Kidney (tissue), 14 donors: ENCODE measurements around the gene MEX3A. TPM values are rescaled to one million over a fixed set of nuclear protein-coding genes. Genes with fewer than 3 reads are reported as not detected.

Experiments used
- DNase-seq, 5 donors: peaks; one replicate each; pipeline ENCODE4 v3.0.0-alpha.2; 2013 to 2020
- FAIRE-seq: peaks from 2 replicates; lab custom pipeline; 2012; peaks lifted over from hg19 to GRCh38; lab: Jason Lieb, UNC
- H3K27ac ChIP-seq, 2 donors: one replicate each; pipeline ENCODE4 v1.7.0; 2013; ENCODE audit warnings: low read depth in 2 of 2, low read length in 2 of 2, inconsistent platforms in 1 of 2
- H3K27me3 ChIP-seq: one replicate; pipeline ENCODE4 v1.7.1; 2013; ENCODE audit warnings: low read length, inconsistent platforms; ENCODE audit not compliant: control insufficient read depth, insufficient read depth
- H3K36me3 ChIP-seq, 3 donors: one replicate each; pipeline versions ENCODE4 v1.7.0 to v1.7.1; 2013; ENCODE audit warnings: low read length in 3 of 3, control low read depth in 1 of 3, inconsistent platforms in 1 of 3; ENCODE audit not compliant: insufficient read depth in 3 of 3, control insufficient read depth in 2 of 3
- H3K4me1 ChIP-seq, 3 donors: one replicate each; pipeline versions ENCODE4 v1.7.0 to v1.7.1; 2013; ENCODE audit warnings: low read length in 3 of 3, inconsistent platforms in 1 of 3, low read depth in 1 of 3; ENCODE audit not compliant: control insufficient read depth in 2 of 3, insufficient read depth in 2 of 3
- H3K4me3 ChIP-seq, 3 donors: one replicate each; pipeline versions ENCODE4 v1.7.0 to v1.8.1; 2013; ENCODE audit warnings: low read length in 3 of 3, control low read depth in 1 of 3, inconsistent platforms in 1 of 3
- H3K9ac ChIP-seq, 3 donors: one replicate each; pipeline versions ENCODE4 v1.7.0 to v1.7.1; 2013; ENCODE audit warnings: low read length in 3 of 3, control low read depth in 1 of 3, inconsistent platforms in 1 of 3
- H3K9me3 ChIP-seq, 3 donors: one replicate each; pipeline versions ENCODE4 v1.7.0 to v1.7.1; 2013; ENCODE audit warnings: low read length in 3 of 3, control low read depth in 1 of 3, inconsistent platforms in 1 of 3; ENCODE audit not compliant: control insufficient read depth in 2 of 3, insufficient read depth in 1 of 3
- intact Hi-C: fragments of 100-400 bp; cut with DNase I; formaldehyde crosslinking; loops from one replicate; pipeline ENCODE4 v1.11.1; 2022
- polyA plus RNA-seq: library from polyadenylated mRNA; stranded (reverse); fragments of 350-450 nt; fragmentation: Illumina TruSeq; extraction: RNeasy Lipid Tissue Mini Kit (QIAGEN cat#74804); gene quantifications from one replicate; pipeline ENCODE4 v1.2.3, GENCODE V29; 2014; ENCODE audit warnings: low read depth, low replicate concordance; ENCODE audit not compliant: insufficient read depth
- total RNA-seq: library from RNA; stranded (reverse); fragmentation: NEBNext Ultra II Directional; extraction: Animal tissue kit (Norgen Biotek cat#: 25700); gene quantifications from one replicate; pipeline ENCODE4 v1.2.1, GENCODE V29; 2021
- TF ChIP-seq, protein P1 (sequence below): IDR thresholded peaks from 3 replicates; pipeline ENCODE4 v1.5.1; 2012; ENCODE audit warnings: mild to moderate bottlenecking, moderate library complexity, borderline replicate concordance; ENCODE audit not compliant: insufficient read depth; ENCODE audit errors: extremely low read depth
- donor health status: control.
- donor health status: control.
- donor health status: control.
- donor health status: control.
- donor health status: control.
- donor health status: DM: yes; HTN: yes; CAD: no.
- donor health status: Normal renal cell carcinoma (clear cell type).

The MEX3A gene
- total and polyA plus RNA-seq, 2 donors from 2014 or later, result 1.0 to 1.7 TPM

DNA sequence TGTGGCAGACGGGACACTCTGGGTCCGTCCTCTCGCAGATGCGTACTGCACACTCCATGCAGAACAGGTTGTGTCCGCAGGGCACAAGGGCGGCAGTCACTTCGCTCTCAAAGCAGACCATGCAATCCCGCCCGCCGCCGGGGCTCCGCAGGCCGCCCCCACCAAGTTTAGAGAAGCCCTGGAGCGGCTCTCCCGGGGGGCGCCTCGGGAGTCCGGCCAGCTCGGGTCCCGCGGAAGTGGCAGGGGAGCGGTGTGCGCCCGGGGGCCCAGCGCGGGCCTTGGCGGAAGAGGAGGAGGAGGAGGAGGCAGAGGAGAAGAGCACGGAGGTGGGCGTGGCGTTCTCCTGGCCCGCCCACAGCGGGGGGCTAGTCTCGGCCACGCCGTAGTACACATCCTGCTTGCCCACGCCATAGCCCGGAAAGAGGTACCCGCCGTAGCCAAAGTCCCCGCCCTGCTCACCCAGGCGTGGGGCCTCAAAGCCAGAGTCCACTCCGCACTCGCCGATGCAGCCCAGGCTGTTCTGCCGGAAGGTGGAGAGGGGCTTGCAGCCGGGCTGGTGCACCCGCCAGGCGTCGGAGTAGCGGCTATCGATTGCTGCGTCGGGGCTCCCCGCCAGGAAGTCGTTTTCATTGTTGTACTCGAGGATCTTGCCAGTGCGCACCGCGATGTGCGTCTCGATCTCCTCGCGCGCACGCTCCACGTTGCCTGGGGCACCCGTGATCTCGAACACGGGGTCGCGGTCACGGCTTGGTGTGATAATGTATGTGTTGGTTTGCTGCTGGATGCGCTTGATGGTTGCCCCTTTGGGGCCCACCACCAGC lies 5.4 kb downstream of the MEX3A start:
- FAIRE-seq, result no peak
- intact Hi-C loops, result no loop called here
- Histone ChIP-seq H3K9ac (peak overlapping the region in 2 of 3 donors; percentile 41 to 81), H3K9me3 (no peaks in the 10 kb centered on the region), H3K27me3 (no peaks in the 10 kb centered on the region), H3K27ac (peak overlapping the region in 1 of 2 donors; percentile 47), H3K36me3 (peaks cover 0 to 2% (median 0%) of the 10 kb centered on the region in 3 donors), H3K4me1 (peaks cover 0 to 11% (median 0%) of the 10 kb centered on the region in 3 donors), H3K4me3 (peak overlapping the region in 2 of 3 donors; percentile 76 to 79)
- TF ChIP-seq, protein P1, sequence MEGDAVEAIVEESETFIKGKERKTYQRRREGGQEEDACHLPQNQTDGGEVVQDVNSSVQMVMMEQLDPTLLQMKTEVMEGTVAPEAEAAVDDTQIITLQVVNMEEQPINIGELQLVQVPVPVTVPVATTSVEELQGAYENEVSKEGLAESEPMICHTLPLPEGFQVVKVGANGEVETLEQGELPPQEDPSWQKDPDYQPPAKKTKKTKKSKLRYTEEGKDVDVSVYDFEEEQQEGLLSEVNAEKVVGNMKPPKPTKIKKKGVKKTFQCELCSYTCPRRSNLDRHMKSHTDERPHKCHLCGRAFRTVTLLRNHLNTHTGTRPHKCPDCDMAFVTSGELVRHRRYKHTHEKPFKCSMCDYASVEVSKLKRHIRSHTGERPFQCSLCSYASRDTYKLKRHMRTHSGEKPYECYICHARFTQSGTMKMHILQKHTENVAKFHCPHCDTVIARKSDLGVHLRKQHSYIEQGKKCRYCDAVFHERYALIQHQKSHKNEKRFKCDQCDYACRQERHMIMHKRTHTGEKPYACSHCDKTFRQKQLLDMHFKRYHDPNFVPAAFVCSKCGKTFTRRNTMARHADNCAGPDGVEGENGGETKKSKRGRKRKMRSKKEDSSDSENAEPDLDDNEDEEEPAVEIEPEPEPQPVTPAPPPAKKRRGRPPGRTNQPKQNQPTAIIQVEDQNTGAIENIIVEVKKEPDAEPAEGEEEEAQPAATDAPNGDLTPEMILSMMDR, result no peak
- DNase-seq, result peak; percentile 77 to 88 (median 84)

DNA sequence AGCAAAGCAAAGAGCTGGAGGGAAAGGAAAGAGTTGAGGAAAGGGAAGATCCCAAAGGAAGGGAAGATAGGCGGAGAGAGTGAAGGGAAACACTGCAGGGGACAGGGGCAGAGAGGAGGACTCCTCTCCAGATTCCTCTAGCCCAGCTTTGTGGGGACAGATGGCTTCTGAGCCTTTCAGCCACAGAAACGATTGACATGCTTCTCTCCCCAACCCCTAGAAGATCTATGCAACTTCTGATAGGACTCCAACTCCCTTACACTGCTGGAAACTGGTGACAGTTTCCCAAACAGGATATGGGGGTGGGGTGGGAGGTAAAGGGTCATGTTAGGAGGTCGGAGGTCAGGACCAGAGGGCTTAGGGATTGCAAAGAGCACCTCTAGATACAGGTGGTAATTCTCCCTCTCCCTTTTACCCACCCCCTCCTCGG lies 6.5 kb downstream of the MEX3A start:
- TF ChIP-seq, protein P1, result no peak
- no peak overlapping the region for H3K27ac ChIP-seq
- no peaks in the 10 kb centered on the region for H3K27me3 ChIP-seq
- peaks cover 0 to 2% (median 0%) of the 10 kb centered on the region in 3 donors for H3K36me3 ChIP-seq
- no peak for DNase-seq
- intact Hi-C loops, result no loop called here
- H3K9me3 ChIP-seq, result no peaks in the 10 kb centered on the region
- H3K9ac ChIP-seq, result peak overlapping the region in 1 of 3 donors; percentile 1
- peaks cover 0 to 4% (median 0%) of the 10 kb centered on the region in 3 donors for H3K4me1 ChIP-seq
- no peak for FAIRE-seq
- H3K4me3 ChIP-seq, result peak overlapping the region in 2 of 3 donors; percentile 76 to 79

DNA sequence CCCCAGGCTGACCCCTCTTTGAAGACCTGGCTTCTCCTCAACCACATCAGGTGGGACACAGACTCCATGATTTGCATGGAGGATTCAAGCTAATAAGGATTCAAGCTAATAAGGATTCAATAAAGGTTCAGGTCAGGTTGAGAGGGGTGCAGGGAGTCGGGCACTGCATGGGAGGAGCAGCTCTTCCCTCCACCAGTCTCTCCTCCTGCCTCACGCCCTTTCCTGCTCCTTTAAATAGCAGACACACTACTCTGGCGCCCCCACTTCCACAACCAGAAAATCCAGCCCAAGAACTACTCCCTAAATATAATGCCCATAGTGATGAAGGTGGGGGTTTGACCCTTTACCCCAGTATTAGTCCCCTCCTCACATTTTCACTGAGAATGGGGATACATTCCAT lies 7.1 kb downstream of the MEX3A start:
- Histone ChIP-seq H3K9ac (peak overlapping the region in 1 of 3 donors; percentile 1), H3K4me3 (no peak overlapping the region), H3K27me3 (no peaks in the 10 kb centered on the region), H3K4me1 (peaks cover 0 to 4% (median 0%) of the 10 kb centered on the region in 3 donors), H3K27ac (no peak overlapping the region), H3K36me3 (peaks cover 0 to 2% (median 0%) of the 10 kb centered on the region in 3 donors), H3K9me3 (no peaks in the 10 kb centered on the region)
- FAIRE-seq, result no peak
- no peak for DNase-seq
- intact Hi-C loops, result no loop called here
- TF ChIP-seq, protein P1, result no peak
